GM18499 (cell line): ENCODE results near the gene CLTCL1.
"Not testable (repeated sequence)": the region's sequence is repeated elsewhere in the genome, so short reads cannot be mapped to it uniquely, and the experiment has no call there.

Source experiments
- ATAC-seq: cut with Tn5 transposase; IDR thresholded peaks from one replicate; pipeline ENCODE4 v1.9.1; 2021; ENCODE audit warnings: moderate number of reproducible peaks; ENCODE audit not compliant: insufficient read depth, unreplicated experiment

The CLTCL1 gene

GRCh38 chr22:19258968-19259288 lies 32.6 kb downstream of the CLTCL1 start:
- ATAC-seq, result not testable (repeated sequence)

DNA sequence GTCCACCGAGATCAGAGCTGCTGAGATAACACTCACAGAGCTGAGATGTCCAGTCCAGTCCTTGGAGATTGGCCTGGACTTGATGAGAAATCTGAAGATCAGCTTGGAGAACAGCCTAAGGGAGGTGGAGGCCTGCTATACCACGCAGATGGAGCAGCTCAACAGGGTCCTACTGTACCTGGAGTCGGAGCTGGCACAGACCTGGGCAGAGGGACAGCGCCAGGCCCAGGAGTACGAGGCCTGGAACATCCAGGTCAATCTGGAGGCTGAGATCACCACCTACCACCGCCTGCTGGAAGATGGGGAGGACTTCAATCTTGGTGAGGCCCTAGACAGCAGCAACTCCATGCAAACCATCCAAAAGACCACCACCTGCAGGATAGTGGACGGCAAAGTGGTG lies 33.1 kb downstream of the CLTCL1 start:
- ATAC-seq, result no peak

GRCh38 chr22:19256362-19256761 lies 35.2 kb downstream of the CLTCL1 start:
- not testable (repeated sequence) for ATAC-seq

- no peak for ATAC-seq
Observed at GRCh38 chr22:19253143-19253542, 38.4 kb downstream of the CLTCL1 start.

GRCh38 chr22:19244600-19245352 lies 46.7 kb downstream of the CLTCL1 start:
- no peak for ATAC-seq

- ATAC-seq, result no peak
Observed at GRCh38 chr22:19242699-19243098, 48.8 kb downstream of the CLTCL1 start.

- ATAC-seq, result no peak
Observed at GRCh38 chr22:19241593-19241906, 50.0 kb downstream of the CLTCL1 start.

DNA sequence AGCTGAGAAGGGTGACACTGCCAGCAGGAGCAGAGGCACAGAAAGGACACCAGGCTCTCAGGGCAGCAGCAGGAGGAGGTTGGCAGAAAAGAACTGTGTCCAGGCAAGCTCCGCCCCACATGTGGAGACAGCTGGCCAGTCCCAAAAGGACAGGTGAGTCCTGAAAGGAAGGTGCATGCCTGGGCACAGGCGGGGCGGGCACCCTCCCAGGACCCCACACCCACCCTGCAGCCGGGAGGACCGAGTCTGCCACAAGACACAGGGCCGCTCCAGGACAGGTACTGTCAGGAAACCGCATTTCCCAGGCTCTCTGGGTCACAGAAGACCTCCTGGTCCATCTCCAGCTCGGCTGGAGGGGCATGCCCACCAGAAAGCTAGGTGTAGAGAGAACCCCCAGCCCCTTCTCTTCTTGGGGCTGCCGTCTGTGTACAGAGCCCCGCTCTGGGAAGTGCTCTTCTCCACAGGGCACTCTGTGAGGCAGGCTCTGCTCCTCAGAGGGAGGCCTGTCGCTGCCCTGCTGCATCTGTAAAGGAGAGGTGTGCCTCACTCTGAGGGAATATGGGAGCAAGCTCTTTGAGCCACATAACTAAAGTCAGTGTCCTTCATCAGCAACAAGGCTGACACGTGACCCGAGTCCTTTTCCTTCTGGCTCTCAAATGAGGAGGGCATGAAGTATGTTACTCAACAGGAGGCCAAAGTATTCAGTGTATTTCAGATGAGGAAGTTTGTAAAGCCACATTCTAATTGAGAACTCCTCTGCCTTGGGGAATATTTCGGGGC lies 50.5 kb downstream of the CLTCL1 start:
- ATAC-seq, result no peak

GRCh38 chr22:19239464-19239863 lies 52.1 kb downstream of the CLTCL1 start:
- ATAC-seq, result no peak

DNA sequence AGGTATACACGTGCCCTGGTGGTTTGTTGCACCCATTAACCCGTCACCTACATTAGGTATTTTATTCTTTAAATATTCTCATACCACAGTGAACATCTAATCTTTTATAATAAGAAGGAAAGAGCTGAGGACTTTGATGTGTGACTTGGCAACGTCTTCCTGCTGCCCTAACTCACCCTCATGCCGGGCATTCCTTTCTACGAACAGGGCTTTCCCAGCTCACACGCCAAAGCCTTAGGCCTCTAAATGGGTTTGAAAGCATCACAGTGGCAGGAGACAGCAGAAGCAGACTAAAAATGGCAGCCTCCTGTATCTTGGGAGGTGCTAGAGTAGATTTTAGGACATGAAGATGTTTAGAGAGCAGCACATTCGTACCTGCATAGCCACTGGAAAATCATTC lies 52.6 kb downstream of the CLTCL1 start:
- ATAC-seq, result no peak

DNA sequence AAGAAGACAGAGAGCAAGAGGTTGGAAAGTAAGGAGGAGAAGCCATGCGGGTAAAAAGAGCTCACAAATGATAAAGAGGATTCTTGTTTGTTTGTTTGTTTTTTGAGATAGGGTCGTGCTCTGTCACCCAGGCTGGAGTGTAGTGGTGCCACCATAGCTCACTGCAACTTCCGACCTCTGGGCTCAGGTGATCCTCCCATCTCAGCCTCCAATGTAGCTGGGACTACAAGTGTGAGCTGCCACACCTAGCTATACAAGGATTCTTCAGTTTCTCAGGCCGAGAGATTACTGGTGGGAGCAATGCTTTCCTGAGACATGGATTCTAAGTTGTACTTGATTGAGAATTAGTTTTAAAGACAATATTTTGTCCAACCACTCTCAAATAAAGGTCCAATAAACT lies 55.6 kb downstream of the CLTCL1 start:
- ATAC-seq, result no peak

GRCh38 chr22:19234126-19234896 lies 57.2 kb downstream of the CLTCL1 start:
- no peak for ATAC-seq

DNA sequence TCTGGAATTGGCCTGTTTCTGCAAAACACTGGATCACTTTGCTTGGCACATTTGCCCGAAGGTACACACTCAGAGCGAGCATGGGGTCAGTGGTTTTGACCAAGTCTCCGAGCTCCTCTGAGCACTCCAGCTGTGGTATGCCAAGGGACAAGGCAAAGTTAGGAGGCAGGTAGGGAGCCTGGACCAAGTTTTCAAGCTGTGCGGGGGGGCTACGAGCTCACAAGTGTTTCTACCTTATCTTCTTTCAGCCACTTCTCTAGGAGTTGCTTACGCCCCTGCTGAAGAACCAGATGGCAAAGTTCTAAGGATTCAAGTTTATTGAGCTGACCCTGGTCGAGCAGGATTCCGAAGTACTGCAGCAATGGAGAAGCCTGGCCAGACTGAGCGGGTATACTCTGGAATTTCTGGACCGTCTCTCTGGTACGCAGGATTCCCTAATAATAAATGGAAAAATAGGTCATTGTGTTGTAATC lies 58.3 kb downstream of the CLTCL1 start:
- ATAC-seq, result no peak

DNA sequence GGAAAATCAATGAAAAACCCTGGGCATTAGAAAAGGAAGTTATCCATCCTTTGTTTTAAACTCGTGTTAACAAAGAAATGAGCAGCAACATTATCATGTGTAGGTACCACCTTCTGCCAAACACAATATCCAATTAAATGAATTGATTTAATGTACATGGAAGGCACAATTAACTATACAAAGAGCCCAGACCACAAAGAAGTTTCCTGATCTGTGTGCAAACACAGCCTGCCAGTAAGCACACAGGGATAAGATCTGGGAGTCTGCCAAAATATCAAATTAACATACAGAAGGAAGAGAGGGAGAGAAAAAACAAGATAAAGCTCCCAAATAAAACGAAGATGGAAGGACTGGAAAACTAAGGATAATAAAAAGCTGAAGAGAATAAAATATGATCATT lies 58.9 kb downstream of the CLTCL1 start:
- ATAC-seq, result no peak

DNA sequence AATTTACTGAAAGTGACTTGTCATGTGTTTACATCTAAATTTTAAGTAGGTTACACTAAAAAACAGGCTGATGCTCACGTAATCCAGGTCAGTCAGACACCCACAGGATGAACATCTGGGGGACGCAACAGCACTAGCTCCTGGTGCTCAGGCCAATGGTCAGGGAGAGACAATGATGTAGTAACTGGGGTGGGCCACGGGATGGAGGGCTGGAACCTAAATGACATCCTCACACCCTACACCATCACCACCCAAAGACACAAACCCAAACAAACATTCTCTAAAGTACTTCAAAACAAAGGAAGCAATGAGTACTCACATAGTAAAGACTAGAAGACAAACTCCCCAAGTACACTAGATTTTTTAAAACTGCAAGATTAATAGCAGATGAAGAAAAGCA lies 59.5 kb downstream of the CLTCL1 start:
- no peak for ATAC-seq

DNA sequence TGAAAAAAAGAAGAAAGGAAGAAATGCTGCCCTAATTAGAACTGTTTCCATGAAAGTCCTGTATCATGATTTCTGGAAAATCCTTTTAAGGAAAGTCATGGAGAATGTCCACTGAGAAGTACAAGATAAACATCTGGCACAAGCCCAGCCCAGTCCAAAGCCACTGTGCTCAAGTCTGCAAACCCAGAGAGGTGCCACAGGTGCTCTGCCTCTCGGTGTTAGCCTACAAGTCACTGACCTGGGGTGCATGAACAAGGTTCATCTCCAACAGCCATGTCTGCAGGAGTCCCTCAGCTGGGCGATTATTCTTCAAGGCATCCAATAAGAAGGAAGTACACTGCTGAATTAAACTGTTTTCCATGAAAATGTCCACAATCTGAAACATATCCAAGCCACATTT lies 61.9 kb downstream of the CLTCL1 start:
- no peak for ATAC-seq

DNA sequence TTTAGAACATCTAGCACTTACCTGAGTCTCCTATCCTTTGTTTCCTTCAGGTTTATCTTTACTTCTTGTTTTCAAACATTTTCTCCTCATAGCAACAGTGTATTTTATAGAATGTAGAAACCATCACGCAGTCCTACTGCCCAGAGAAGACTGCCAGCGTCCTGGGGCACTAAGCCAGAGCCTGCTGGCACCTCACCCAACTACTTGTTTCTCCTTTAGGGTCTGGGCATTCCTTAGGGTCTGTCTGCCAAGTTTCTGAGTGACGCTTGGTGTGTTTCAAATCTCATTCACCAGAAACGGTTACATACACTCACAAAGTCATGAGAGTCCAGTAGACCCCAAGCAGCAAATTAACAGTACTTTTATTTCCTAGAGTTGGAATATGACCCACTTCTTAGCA lies 63.3 kb downstream of the CLTCL1 start:
- ATAC-seq, result no peak

GRCh38 chr22:19226428-19226827 lies 65.1 kb downstream of the CLTCL1 start:
- ATAC-seq, result no peak

DNA sequence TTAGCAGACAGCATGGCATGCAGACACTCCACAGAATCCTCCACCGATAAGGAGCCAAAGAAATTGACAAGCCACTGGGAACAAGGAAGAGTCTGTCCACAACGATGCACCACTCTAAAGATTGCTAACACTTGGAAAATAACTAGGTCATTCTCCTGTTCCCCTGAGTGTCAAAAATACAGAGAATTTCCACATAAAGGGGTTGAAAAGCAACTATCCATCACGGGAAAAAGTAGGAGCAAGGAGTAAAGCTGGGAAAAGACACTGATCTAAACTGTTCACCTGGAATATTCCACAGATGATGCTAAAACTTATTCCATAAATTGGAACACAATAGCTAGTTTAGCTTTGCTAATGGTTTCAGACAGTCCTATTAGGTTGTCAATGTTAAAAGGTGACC lies 66.0 kb downstream of the CLTCL1 start:
- no peak for ATAC-seq

GRCh38 chr22:19224985-19225384 lies 66.5 kb downstream of the CLTCL1 start:
- ATAC-seq, result no peak

GRCh38 chr22:19224557-19224956 lies 67.0 kb downstream of the CLTCL1 start:
- ATAC-seq, result no peak
